ENCODE data around the gene ANKRD6.

The ANKRD6 gene

GRCh38 chr6:89678531-89678930, 245.6 kb downstream of the ANKRD6 start:
- TF ChIP-seq CTCF (IDR thresholded peaks at IDR 0.05; ENCODE audit: low read length, missing control alignments) = no peak
- DNase-seq (ENCODE audit: low read depth) = no peak
- H3K4me3 ChIP-seq (replicated peaks; ENCODE audit: low read depth, low read length) = no peak overlapping the region

GRCh38 chr6:89679215-89680120, 246.5 kb downstream of the ANKRD6 start:
- no peak for DNase-seq (ENCODE audit: low read depth)
- no peak for TF ChIP-seq CTCF (IDR thresholded peaks at IDR 0.05; ENCODE audit: low read length, missing control alignments)
- no peak overlapping the region for H3K4me3 ChIP-seq (replicated peaks; ENCODE audit: low read depth, low read length)

GRCh38 chr6:89680150-89680549, 247.2 kb downstream of the ANKRD6 start:
- peak; percentile 4 for DNase-seq (ENCODE audit: low read depth)
- no peak for TF ChIP-seq CTCF (IDR thresholded peaks at IDR 0.05; ENCODE audit: low read length, missing control alignments)
- H3K4me3 ChIP-seq (replicated peaks; ENCODE audit: low read depth, low read length) = no peak overlapping the region

GRCh38 chr6:89680551-89680950, 247.6 kb downstream of the ANKRD6 start:
- DNase-seq (ENCODE audit: low read depth) = no peak
- no peak overlapping the region for H3K4me3 ChIP-seq (replicated peaks; ENCODE audit: low read depth, low read length)
- TF ChIP-seq CTCF (IDR thresholded peaks at IDR 0.05; ENCODE audit: low read length, missing control alignments) = no peak

- TF ChIP-seq CTCF (IDR thresholded peaks at IDR 0.05; ENCODE audit: low read length, missing control alignments) = no peak
- DNase-seq (ENCODE audit: low read depth) = no peak
- H3K4me3 ChIP-seq (replicated peaks; ENCODE audit: low read depth, low read length) = no peak overlapping the region
These were observed 249.1 kb downstream of the ANKRD6 start for GRCh38 chr6:89681983-89682564.

GRCh38 chr6:89682991-89683390, 250.0 kb downstream of the ANKRD6 start:
- DNase-seq (ENCODE audit: low read depth) = no peak
- H3K4me3 ChIP-seq (replicated peaks; ENCODE audit: low read depth, low read length) = no peak overlapping the region
- TF ChIP-seq CTCF (IDR thresholded peaks at IDR 0.05; ENCODE audit: low read length, missing control alignments) = no peak

Data from fibroblast of pulmonary artery (primary cell).